ES-I3 (cell line): ENCODE data around the gene RCAN1.
"Not testable (repeated sequence)": the region's sequence is repeated elsewhere in the genome, so short reads cannot be mapped to it uniquely, and the experiment has no call there.

ENCODE experiments used
- H3K36me3 ChIP-seq: 2 replicates; pipeline ENCODE4 v1.6.1; 2013; ENCODE audit warnings: mild to moderate bottlenecking, low read length, control low read depth, moderate library complexity; ENCODE audit not compliant: insufficient read depth
- H3K4me1 ChIP-seq: 2 replicates; pipeline ENCODE4 v1.6.1; 2013; ENCODE audit warnings: mild to moderate bottlenecking, control low read depth, low read length; ENCODE audit not compliant: insufficient read depth
- H3K9ac ChIP-seq: 2 replicates; pipeline ENCODE4 v1.6.1; 2013; ENCODE audit warnings: low read depth, mild to moderate bottlenecking, low read length, moderate library complexity
- H3K9me3 ChIP-seq: 2 replicates; pipeline ENCODE4 v1.6.1; 2013; ENCODE audit warnings: mild to moderate bottlenecking, low read length, moderate library complexity; ENCODE audit not compliant: control insufficient read depth, insufficient read depth

RCAN1 gene

DNA sequence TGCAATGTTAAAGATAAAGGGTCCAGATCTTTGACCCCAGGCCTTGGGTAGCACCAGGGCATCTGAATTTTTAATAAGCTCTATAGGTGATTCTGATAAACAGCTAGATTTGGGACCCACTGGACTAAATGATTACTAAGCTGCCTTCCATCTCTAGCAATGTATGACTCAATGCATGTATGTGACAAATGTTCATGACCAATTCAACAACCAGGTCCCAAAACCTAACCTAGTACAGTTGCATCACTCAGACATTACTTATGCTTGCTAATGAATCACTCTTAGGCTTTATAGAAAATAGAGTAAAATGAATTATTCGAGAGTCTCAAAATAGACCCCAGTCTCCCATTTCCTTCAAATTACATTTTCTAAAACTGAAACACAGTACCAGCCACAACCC is 35.5 kb downstream of the RCAN1 start:
- Histone ChIP-seq H3K9me3 (no peaks in the 10 kb centered on the region), H3K36me3 (no peaks in the 10 kb centered on the region), H3K9ac (no peak overlapping the region), H3K4me1 (no peaks in the 10 kb centered on the region)

DNA sequence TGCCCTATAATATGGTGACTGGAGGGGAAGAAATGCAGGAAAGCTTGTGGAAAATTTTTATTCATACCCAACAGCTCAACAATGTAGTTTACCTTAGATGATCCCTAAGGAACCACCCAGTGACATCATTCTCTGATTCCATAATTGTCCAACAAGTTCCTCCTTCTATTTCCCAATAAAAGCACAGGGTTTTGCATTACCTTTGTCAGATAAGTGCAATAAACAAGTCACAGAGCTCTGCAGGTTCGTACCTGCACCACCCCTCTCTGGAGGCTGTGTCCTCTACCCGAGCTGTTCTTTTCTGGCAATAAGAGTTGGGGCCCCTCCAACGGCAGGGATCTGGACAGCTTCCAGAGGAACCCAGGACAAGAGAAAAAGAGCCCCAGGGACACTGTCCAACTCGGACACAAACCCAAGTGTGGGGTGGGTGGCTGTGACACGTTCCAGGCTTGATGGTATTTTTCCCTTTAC is 38.8 kb downstream of the RCAN1 start:
- Histone ChIP-seq H3K36me3 (no peaks in the 10 kb centered on the region), H3K9me3 (no peaks in the 10 kb centered on the region; the same call in 1 of the 2 replicates), H3K9ac (no peak overlapping the region), H3K4me1 (no peaks in the 10 kb centered on the region)

DNA sequence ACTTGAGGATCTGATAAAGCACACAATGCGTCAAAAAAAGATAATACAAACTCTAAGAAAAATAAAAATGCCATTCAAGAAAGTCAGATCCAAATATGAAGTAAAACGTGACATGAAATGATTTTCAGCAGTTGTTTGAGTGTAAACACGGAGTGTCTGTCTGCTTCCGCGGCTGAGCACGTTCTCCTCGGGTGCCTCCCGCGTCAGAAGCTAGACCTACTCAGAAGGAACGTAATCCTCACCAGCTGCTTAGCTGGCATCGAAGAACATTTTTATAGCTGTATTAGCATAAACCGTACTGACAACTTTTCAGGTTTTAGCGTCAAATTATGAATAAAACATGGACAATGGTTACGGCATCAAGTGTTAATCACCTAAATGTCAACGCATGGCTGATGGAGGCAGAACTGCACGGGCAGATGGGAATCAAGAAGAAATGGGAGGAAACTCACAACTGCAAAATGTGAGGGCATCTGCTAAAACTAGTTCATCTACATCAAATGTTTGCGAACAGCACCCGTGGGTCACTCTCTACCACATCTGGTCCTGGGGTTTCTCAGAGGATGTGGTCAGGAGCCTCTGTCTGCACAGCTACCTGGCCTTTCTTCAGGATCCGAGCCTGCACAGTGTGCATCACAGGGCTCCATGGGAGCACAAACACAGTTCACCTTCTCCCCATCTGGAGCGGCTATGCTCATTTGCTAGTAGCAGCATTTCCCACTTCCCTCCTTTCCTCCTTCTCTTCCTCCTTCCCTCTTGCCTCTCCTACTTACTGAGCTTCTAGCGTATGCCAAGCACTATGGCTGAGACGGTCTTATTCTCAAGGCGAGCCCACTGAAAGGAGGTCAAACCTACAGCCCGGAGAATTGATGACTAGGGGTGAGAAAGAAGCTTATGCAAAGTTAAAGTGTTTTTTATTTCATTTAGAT is 40.0 kb downstream of the RCAN1 start:
- H3K4me1 ChIP-seq, result no peaks in the 10 kb centered on the region
- H3K9me3 ChIP-seq, result no peaks in the 10 kb centered on the region; the same call in 1 of the 2 replicates
- no peak overlapping the region for H3K9ac ChIP-seq
- no peaks in the 10 kb centered on the region for H3K36me3 ChIP-seq

DNA sequence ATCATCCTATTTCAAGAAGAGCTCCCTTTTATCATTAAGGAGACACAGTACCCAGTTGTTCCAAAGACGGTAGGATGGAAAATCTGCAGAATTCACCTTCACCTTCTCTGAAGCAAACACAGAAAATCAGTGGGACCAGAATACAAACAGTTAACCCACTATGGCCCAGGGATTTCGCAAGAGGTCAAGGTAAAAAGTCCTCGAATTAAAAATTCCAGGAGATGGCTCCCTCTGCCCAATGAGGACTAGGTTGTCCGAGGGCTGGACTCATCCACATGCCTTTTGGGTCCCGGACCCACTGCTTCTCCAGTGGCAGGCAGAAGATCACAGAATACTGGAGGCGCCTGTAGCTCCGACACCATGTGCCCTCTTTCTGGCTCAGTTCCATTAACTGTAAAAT is 42.9 kb downstream of the RCAN1 start:
- Histone ChIP-seq H3K36me3 (no peaks in the 10 kb centered on the region), H3K9ac (no peak overlapping the region), H3K9me3 (no peaks in the 10 kb centered on the region; the same call in 1 of the 2 replicates), H3K4me1 (no peaks in the 10 kb centered on the region)

DNA sequence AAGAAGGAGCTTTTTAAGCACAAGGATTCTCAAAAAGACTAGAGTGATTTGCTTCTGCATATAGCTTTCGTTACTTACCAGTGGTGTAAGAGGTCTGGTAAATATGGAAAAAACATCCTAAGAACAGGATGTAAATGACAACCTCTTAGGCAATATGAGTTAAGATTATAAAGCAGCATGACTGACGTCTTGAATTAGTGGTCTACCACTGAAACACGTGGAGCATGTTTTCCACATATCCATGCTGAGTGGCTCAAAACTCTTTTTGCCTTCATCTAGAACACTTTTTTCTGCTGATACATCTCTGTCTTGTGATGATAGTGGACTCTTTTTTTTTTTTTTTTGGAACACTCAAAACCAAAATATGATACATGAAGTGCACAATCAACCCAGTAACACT is 44.6 kb downstream of the RCAN1 start:
- Histone ChIP-seq H3K36me3 (no peaks in the 10 kb centered on the region), H3K9ac (no peak overlapping the region), H3K4me1 (no peaks in the 10 kb centered on the region), H3K9me3 (no peaks in the 10 kb centered on the region; the same call in 1 of the 2 replicates)

DNA sequence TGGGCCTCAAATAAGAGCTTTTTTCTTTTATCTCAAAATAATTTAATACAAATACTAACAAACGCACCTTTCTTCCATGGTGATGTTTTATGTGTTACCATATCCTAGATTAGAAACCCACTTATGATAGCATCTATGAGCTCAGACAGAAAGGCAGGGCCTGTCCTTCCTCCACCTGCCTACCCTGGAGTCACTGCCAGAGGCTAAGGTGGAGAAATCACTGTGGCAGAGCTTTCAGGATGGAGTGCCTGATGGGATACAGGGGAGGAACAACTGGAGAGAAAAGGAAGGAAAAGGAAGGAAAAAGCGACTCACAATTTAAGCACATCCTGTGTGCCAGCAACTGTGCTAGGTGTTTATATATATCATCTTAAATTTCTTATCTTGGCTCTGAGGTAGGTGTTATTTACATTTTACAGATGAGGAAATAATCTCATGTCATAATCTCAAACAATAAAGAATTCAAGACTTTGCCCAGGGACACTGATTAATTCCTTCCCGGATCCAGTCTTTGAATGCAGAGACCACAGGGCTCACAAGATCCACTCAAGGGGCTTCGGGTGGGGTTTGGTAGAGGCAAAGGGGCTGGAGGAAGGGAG is 45.4 kb downstream of the RCAN1 start:
- Histone ChIP-seq H3K36me3 (no peaks in the 10 kb centered on the region), H3K9ac (no peak overlapping the region), H3K9me3 (no peaks in the 10 kb centered on the region; the same call in 1 of the 2 replicates), H3K4me1 (no peaks in the 10 kb centered on the region)

DNA sequence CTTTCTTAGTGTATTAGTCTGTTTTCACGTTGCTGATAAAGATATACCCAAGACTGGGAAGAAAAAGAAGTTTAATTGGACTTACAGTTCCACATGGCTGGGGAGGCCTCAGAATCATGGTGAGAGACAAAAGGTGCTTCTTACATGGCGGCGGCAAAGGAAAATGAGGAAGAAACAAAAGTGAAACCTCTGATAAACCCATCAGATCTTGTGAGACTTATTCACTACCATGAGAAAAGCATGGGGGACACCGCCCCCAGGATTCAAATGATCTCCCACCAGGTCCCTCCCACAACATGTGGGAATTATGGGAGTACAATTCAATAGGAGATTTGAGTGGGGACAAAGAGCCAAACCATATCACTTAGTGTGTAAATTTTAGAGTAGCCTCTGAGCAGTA is 46.1 kb downstream of the RCAN1 start:
- H3K36me3 ChIP-seq, H3K9ac ChIP-seq, H3K9me3 ChIP-seq, H3K4me1 ChIP-seq: not testable (repeated sequence)

DNA sequence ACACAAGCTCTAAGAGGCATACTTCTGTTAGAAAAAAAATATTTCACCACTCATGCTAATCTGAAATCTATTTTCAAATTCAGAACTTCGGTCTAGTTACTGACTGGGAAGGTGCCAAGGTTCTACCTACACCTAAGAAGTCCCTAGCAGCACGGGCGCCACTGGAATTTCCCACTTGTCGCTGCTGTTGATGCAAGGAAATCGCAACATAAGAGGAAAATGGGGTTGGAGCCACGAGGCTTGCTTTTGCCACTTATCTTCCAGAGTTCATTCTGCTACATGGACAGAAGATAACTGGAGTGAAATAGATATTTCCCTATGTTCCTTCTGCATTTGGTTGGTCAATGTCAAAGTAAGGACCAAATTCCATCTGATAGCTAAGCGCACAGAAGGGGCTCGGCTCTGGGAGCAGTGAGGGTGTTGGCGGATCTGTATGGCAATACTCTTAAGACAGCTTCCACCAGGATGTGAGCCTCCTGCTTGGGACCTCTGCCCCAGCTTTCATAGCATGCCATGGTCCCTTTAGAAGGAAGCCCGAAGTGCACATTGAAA is 47.2 kb downstream of the RCAN1 start:
- H3K9me3 ChIP-seq, result no peaks in the 10 kb centered on the region; the same call in 1 of the 2 replicates

DNA sequence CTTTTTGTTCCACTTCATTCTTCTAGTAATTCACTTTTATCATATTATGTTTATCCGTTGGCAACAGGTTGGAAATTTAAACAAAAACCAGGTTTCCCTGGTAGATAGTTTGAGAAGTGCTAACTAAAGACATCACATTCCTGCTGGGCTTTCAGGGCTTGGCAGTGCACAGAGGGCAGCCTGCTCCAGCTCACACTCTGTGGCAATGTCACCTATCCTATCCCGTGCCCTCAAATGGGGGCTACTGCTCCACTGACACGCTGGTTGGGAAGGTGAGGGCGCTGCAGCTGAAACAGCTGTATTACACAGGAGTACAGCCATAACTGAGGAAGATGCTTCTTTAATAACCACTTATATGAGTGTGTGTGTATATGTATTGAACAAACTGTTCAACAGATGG is 49.7 kb downstream of the RCAN1 start:
- H3K36me3 ChIP-seq, result no peaks in the 10 kb centered on the region
- no peak overlapping the region for H3K9ac ChIP-seq
- no peaks in the 10 kb centered on the region for H3K4me1 ChIP-seq
- no peaks in the 10 kb centered on the region for H3K9me3 ChIP-seq

More for the DNA sequence above, 47.2 kb downstream of the RCAN1 start:
- H3K9ac ChIP-seq, result no peak overlapping the region
- H3K36me3 ChIP-seq, result no peaks in the 10 kb centered on the region
- H3K4me1 ChIP-seq, result no peaks in the 10 kb centered on the region

DNA sequence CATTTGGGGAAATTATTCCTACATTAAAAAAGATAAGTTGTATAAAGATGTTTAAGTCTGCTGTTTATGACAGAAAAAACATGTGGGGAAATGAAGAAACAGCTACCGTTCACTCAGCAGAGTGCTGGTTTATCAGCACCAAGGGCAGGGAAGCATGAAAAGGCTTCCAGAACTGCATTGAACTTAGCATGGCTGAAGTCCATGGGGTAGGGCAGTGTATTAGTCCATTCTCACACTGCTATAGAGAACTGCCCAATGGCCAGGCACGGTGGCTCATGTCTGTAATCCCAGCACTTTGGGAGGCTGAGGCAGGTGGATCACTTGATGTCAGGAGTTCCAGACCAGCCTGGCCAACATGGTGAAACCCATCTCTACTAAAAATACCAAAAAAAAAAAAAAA is 51.5 kb downstream of the RCAN1 start:
- H3K4me1 ChIP-seq, H3K9ac ChIP-seq, H3K36me3 ChIP-seq, H3K9me3 ChIP-seq: not testable (repeated sequence)

DNA sequence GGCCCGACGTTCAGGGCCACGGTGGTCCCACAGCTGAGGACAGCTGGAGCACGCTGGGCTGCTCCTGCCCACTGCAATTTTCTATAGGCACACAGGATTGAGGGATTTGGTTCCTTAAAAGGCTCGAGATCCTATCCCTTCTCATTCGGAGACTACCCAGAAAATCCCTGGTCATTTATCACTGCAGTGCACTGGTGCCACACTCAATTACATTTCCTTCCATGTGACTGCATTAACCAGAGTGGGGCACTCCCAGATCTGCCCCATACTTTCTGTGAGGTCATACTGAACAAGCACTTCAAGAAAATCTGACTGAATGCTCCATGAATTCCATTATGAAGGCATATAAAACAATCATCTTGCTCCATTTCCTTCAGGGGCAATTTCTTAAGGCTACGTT is 53.1 kb downstream of the RCAN1 start:
- no peaks in the 10 kb centered on the region for H3K9me3 ChIP-seq
- no peak overlapping the region for H3K9ac ChIP-seq
- no peaks in the 10 kb centered on the region for H3K36me3 ChIP-seq
- no peaks in the 10 kb centered on the region for H3K4me1 ChIP-seq

DNA sequence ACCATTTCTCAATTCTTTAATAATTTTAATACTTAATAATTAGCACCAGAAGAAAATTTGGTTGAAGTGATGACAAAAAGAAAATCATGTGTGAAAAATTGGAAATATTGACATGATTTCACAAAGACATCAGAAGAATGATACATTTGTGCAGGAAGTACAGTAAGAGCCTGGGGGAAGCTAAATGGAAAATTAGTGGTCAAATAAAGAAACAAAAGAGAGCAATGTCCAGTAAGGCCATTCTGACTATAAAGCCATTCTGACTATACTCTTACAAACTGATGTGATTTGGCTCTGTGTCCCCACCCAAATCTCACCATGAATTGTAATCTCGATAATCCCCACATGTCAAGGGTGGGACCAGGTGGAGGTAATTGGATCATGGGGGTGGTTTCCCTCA is 54.3 kb downstream of the RCAN1 start:
- H3K4me1 ChIP-seq, result no peaks in the 10 kb centered on the region
- H3K36me3 ChIP-seq, result no peaks in the 10 kb centered on the region

DNA sequence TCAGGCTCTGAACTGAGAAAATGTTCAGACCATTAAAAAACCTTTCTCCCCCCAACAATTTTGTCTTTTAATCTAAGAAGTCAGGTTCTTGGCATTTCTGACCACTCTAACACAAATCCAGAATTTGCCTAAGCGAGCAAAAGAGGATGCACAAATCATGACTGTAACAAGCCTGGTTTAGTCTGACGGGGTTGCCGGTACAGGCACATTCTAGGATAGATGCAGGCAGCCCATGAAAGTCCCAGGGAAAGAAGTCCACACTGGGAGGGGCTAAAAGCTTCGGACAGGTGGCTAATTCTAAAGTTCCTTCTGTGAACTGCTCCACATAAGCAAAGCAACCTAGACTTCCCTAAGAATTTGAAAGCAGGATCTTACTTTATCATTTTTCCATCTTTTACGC is 54.9 kb downstream of the RCAN1 start:
- Histone ChIP-seq H3K36me3 (no peaks in the 10 kb centered on the region), H3K9ac (no peak overlapping the region), H3K4me1 (no peaks in the 10 kb centered on the region), H3K9me3 (no peaks in the 10 kb centered on the region)

More for the DNA sequence above, 54.3 kb downstream of the RCAN1 start:
- Histone ChIP-seq H3K9ac (no peak overlapping the region), H3K9me3 (no peaks in the 10 kb centered on the region)

DNA sequence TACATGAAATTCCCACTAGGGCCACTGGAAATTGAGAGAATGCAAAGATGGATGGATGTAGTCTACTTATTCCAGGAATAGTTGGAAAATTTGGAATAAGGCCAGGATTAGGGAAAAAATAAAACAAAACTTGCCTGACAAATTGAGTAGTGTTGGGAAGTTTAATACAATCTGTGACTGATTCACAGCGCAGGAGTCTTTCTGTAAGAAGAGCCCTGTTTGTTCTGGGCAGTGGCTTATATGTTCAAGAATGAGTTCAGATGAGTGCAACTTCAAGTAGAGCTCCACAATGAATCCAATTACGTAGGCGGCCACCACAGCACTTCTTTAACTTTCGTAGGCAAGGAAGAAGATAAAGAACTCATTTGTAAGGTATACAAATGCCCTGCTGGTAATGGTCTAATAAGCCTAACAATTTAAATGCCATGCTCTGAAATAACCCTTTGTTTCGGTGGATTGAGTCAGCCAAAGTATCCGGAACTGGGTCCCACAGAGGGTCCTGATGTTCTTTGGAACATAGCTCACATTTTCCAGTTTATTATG is 55.8 kb downstream of the RCAN1 start:
- Histone ChIP-seq H3K9ac (no peak overlapping the region), H3K9me3 (peaks cover 3% of the 10 kb centered on the region), H3K36me3 (no peaks in the 10 kb centered on the region), H3K4me1 (no peaks in the 10 kb centered on the region)
